Measurements from ENCODE around the gene SNX7. TPM values are rescaled to one million over a fixed set of nuclear protein-coding genes. Genes with fewer than 3 reads are reported as not detected.

Gene SNX7, protein sequence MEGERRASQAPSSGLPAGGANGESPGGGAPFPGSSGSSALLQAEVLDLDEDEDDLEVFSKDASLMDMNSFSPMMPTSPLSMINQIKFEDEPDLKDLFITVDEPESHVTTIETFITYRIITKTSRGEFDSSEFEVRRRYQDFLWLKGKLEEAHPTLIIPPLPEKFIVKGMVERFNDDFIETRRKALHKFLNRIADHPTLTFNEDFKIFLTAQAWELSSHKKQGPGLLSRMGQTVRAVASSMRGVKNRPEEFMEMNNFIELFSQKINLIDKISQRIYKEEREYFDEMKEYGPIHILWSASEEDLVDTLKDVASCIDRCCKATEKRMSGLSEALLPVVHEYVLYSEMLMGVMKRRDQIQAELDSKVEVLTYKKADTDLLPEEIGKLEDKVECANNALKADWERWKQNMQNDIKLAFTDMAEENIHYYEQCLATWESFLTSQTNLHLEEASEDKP
- total RNA-seq (1 to 10 TPM in 1 of 2 donors, under 1 TPM in 1; 0.99 to 2.1 TPM), total RNA-seq (0.30 to 2.2 reads per million in 2 donors)

GRCh38 chr1:98661544-98662355 is at the start of gene SNX7:
Gene SNX7, plus strand, starts transcription at chr1:98661721. Its CDS starts 11 bp downstream, at chr1:98661732.
- H3K4me3 Mint-ChIP-seq = peak within 1 kb of the TSS; percentile 94
- peak within 1 kb of the TSS; percentile 11 for H3K27ac Mint-ChIP-seq
- H3K27me3 Mint-ChIP-seq = peaks cover 13% of the 10 kb centered on the region
- DNase-seq (peak in 1 of 3 donors; percentile 26), ATAC-seq (peak; percentile 87)
- H3K9me3 ChIP-seq (ENCODE audit: control insufficient read depth, low read length, poor library complexity, severe bottlenecking) = no peaks in the 10 kb centered on the region
- H3K36me3 Mint-ChIP-seq (ENCODE audit: low read depth) = no peaks in the 10 kb centered on the region
- H3K4me1 Mint-ChIP-seq = peaks cover 5% of the 10 kb centered on the region

DNA sequence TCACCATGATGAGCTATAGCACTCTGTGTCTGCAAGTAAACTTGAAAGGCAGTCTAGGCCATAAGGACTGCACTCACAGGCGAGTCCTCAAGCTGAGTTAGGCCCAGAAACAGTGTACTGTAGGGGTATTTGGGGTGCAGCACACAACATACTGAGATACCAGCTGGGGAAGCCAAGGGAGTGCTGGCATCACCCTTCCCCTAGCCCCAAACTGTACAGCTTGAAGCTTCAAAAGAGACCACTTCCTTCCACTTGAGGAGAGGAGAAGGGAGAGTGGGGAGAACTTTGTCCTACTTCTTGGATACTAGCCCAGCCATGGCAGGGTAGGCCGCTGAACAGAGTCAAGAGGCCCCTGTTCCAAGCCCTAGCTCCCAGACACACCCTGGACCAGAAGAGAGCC is 24.2 kb upstream of the SNX7 start:
- DNase-seq (no peak), ATAC-seq (no peak)
- no peak overlapping the region for H3K4me3 Mint-ChIP-seq

GRCh38 chr1:98638185-98638584 is 23.3 kb upstream of the SNX7 start:
- Mint-ChIP-seq H3K4me3 (no peak overlapping the region), H3K27ac (no peak overlapping the region), H3K27me3 (no peaks in the 10 kb centered on the region), H3K36me3 (ENCODE audit: low read depth) (no peaks in the 10 kb centered on the region), H3K4me1 (no peaks in the 10 kb centered on the region)
- H3K9me3 ChIP-seq (ENCODE audit: control insufficient read depth, low read length, poor library complexity, severe bottlenecking) = no peaks in the 10 kb centered on the region
- DNase-seq (no peak), ATAC-seq (no peak)

More for the DNA sequence above, 24.2 kb upstream of the SNX7 start:
- Mint-ChIP-seq H3K36me3 (ENCODE audit: low read depth) (no peaks in the 10 kb centered on the region), H3K27me3 (no peaks in the 10 kb centered on the region), H3K4me1 (no peaks in the 10 kb centered on the region), H3K27ac (no peak overlapping the region)
- no peaks in the 10 kb centered on the region for H3K9me3 ChIP-seq (ENCODE audit: control insufficient read depth, low read length, poor library complexity, severe bottlenecking)

GRCh38 chr1:98644510-98644909 is 17.0 kb upstream of the SNX7 start:
- DNase-seq (no peak), ATAC-seq (no peak)
- H3K4me1 Mint-ChIP-seq = no peaks in the 10 kb centered on the region
- H3K4me3 Mint-ChIP-seq = no peak overlapping the region
- no peak overlapping the region for H3K27ac Mint-ChIP-seq
- H3K27me3 Mint-ChIP-seq = no peaks in the 10 kb centered on the region
- H3K36me3 Mint-ChIP-seq (ENCODE audit: low read depth) = no peaks in the 10 kb centered on the region
- H3K9me3 ChIP-seq (ENCODE audit: control insufficient read depth, low read length, poor library complexity, severe bottlenecking) = no peaks in the 10 kb centered on the region

GRCh38 chr1:98651116-98651632 is 10.3 kb upstream of the SNX7 start:
- no peak for DNase-seq
- H3K27ac Mint-ChIP-seq = no peak overlapping the region
- H3K27me3 Mint-ChIP-seq = no peaks in the 10 kb centered on the region
- ATAC-seq = no peak
- H3K36me3 Mint-ChIP-seq (ENCODE audit: low read depth) = no peaks in the 10 kb centered on the region
- H3K9me3 ChIP-seq (ENCODE audit: control insufficient read depth, low read length, poor library complexity, severe bottlenecking) = no peaks in the 10 kb centered on the region
- H3K4me1 Mint-ChIP-seq = no peaks in the 10 kb centered on the region
- no peak overlapping the region for H3K4me3 Mint-ChIP-seq

DNA sequence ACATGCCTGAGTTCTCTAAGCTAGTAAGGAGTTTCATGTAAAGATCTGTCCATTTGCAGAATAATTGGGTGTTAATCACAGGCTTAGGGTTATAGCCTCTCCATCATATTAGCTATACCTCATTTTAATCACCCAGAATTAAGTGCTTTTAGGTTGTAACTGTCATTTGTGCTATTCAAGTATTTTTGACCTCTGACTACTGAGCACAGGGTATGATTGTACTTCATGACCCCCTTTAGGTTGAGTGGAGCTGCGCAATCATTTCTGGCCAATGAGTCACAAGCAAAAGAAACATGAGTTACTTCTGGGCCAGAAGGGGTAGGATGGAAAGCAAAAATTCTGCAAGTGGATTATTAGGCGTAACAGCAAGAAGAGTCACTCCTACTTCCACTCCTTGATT is 8.4 kb upstream of the SNX7 start:
- Mint-ChIP-seq H3K27ac (no peak overlapping the region), H3K27me3 (no peaks in the 10 kb centered on the region), H3K4me1 (no peaks in the 10 kb centered on the region), H3K36me3 (ENCODE audit: low read depth) (no peaks in the 10 kb centered on the region), H3K4me3 (no peak overlapping the region)
- DNase-seq = no peak
- no peaks in the 10 kb centered on the region for H3K9me3 ChIP-seq (ENCODE audit: control insufficient read depth, low read length, poor library complexity, severe bottlenecking)
- ATAC-seq = no peak

DNA sequence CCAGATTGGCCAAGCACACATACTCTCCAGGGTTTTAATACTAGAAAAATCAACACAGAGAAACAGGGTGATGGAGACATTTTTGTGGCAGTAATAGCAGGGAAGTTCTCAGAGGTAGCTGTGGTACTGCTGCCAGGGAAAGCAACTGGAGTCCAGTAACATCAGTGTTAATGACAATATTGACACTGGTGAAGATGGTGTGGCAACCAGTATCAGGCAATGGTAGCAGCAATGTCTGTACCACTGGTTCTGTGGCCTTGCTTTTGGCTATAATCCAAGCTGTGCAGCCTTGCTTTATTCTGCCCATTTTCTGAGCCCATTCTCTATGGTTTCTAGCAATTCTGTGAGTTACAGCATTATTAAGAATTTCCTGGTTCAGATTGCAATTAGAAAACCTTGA is 1.6 kb upstream of the SNX7 start:
- H3K27me3 Mint-ChIP-seq = peaks cover 5% of the 10 kb centered on the region
- DNase-seq (no peak), ATAC-seq (no peak)

DNA sequence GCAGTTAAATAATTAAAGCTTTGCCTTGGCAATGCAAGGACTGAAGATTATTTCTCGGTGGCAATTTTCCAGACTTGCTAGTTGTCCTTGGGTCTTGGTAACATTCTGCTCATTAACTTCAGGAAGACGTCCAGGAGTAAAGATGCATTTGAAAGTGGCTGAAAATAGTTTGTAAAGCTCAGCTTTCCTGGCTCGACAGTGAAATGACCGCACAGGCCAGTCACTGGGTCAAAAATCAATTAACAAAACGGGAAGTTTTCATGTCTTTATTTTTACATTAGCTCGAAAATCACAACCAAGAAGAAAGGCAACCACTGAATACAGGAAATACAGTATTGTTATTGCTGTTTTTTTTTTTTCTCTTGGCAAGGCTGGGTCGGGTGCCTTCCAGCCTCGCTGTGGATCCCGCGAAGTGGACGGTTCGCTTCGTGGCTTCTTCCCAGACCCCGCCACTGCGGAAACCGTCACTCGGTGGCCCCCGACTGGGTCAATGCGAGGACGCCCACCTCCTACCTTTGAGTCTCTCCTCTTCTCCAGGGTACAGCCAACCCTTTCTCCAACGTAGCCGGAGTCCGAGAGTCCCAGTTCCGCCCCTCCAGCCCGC is 479 bp upstream of the SNX7 start:
- DNase-seq (no peak), ATAC-seq (peak; percentile 46)
- Mint-ChIP-seq H3K27me3 (peaks cover 6% of the 10 kb centered on the region), H3K36me3 (ENCODE audit: low read depth) (no peaks in the 10 kb centered on the region), H3K4me3 (peak overlapping the region; percentile 94), H3K27ac (peak overlapping the region; percentile 11), H3K4me1 (peaks cover 5% of the 10 kb centered on the region)
- H3K9me3 ChIP-seq (ENCODE audit: control insufficient read depth, low read length, poor library complexity, severe bottlenecking) = no peaks in the 10 kb centered on the region

More for the DNA sequence above, 1.6 kb upstream of the SNX7 start:
- Mint-ChIP-seq H3K4me1 (peaks cover 5% of the 10 kb centered on the region), H3K36me3 (ENCODE audit: low read depth) (no peaks in the 10 kb centered on the region), H3K27ac (no peak overlapping the region), H3K4me3 (no peak overlapping the region)
- H3K9me3 ChIP-seq (ENCODE audit: control insufficient read depth, low read length, poor library complexity, severe bottlenecking) = no peaks in the 10 kb centered on the region

GRCh38 chr1:98662356-98662670 is 792 bp downstream of the SNX7 start:
- DNase-seq (no peak), ATAC-seq (no peak)
- Mint-ChIP-seq H3K4me1 (peaks cover 5% of the 10 kb centered on the region), H3K36me3 (ENCODE audit: low read depth) (no peaks in the 10 kb centered on the region), H3K4me3 (peak overlapping the region; percentile 94), H3K27me3 (peaks cover 15% of the 10 kb centered on the region), H3K27ac (no peak overlapping the region)
- H3K9me3 ChIP-seq (ENCODE audit: control insufficient read depth, low read length, poor library complexity, severe bottlenecking) = no peaks in the 10 kb centered on the region

DNA sequence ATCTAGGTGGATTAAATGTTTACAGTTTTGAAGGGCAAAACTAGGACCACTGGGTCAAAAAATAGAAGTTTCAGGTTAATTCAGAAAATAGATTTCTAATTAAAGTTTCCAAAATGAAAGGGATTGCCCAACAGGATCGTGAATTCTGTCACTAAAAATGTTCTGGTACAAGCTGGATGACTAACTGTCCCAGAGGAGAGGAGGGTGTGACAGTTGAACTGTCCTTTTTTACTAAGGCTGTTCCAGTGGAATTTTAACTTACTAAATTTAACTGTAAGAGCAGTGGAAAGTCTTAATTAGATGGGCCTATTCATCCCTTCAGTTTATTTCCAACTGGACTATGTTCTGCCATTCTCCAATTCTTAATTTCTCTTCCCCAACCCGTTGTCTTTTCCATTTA is 7.2 kb downstream of the SNX7 start:
- Mint-ChIP-seq H3K4me1 (no peaks in the 10 kb centered on the region), H3K27me3 (peaks cover 9% of the 10 kb centered on the region), H3K36me3 (ENCODE audit: low read depth) (no peaks in the 10 kb centered on the region), H3K27ac (no peak overlapping the region), H3K4me3 (no peak overlapping the region)
- no peak for DNase-seq
- H3K9me3 ChIP-seq (ENCODE audit: control insufficient read depth, low read length, poor library complexity, severe bottlenecking) = no peaks in the 10 kb centered on the region
- ATAC-seq = no peak

GRCh38 chr1:98669355-98670296 is 8.1 kb downstream of the SNX7 start:
- Mint-ChIP-seq H3K36me3 (ENCODE audit: low read depth) (no peaks in the 10 kb centered on the region), H3K27ac (no peak overlapping the region), H3K4me3 (peak overlapping the region; percentile 19), H3K27me3 (peaks cover 9% of the 10 kb centered on the region), H3K4me1 (no peaks in the 10 kb centered on the region)
- no peak for ATAC-seq
- H3K9me3 ChIP-seq (ENCODE audit: control insufficient read depth, low read length, poor library complexity, severe bottlenecking) = no peaks in the 10 kb centered on the region
- no peak for DNase-seq

GRCh38 chr1:98672189-98672588 is 10.7 kb downstream of the SNX7 start:
- Mint-ChIP-seq H3K4me1 (no peaks in the 10 kb centered on the region), H3K27me3 (no peaks in the 10 kb centered on the region), H3K4me3 (no peak overlapping the region), H3K36me3 (ENCODE audit: low read depth) (no peaks in the 10 kb centered on the region), H3K27ac (no peak overlapping the region)
- no peak for ATAC-seq
- no peaks in the 10 kb centered on the region for H3K9me3 ChIP-seq (ENCODE audit: control insufficient read depth, low read length, poor library complexity, severe bottlenecking)
- DNase-seq = no peak

Data from T-helper 17 cell (primary cell).